HG03039 (cell line): ENCODE results near the gene PI3.

Experiments
- ATAC-seq: cut with Tn5 transposase; IDR thresholded peaks from one replicate; pipeline ENCODE4 v1.9.1; 2021; ENCODE audit warnings: mild to moderate bottlenecking, moderate library complexity; ENCODE audit not compliant: unreplicated experiment

The PI3 gene

DNA sequence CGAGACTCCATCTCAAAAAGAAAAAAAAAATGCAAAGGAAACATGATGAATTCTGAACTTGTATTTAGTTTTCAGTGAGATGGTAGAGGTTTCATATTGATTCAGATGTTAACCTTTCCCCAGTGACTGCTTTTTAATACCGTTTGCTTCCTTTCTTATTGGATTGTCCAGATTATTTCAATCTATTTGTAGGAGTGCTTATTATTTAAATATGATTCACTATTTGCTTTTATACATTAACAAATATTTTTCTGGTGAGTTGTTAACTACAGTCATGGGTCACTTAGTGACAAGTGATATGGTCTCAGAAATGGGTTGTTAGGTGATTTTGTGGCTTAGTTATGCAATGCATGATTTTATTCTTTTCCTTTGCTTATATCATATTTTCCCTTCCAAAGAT, 8.4 kb downstream of the PI3 start:
- ATAC-seq = no peak

DNA sequence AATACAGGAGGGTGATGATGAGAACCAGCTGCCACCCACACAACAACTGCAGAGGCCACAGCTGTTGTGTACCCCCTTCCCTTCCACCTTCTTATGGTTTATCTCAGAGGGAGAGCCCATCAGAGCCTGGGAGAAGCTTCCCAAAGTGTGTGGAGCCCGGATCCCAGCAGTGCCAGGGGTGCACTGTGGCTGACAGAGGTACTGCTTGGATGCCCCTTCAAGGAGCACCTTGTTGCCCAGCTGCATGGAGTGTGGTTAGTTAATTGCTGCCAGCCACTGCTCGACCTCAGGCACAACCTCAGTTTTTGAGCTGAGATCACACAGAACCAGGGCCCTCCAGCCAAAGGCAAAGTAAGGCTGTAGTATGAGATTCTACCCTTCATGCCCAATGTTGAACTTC, 13.0 kb downstream of the PI3 start:
- ATAC-seq = no peak

DNA sequence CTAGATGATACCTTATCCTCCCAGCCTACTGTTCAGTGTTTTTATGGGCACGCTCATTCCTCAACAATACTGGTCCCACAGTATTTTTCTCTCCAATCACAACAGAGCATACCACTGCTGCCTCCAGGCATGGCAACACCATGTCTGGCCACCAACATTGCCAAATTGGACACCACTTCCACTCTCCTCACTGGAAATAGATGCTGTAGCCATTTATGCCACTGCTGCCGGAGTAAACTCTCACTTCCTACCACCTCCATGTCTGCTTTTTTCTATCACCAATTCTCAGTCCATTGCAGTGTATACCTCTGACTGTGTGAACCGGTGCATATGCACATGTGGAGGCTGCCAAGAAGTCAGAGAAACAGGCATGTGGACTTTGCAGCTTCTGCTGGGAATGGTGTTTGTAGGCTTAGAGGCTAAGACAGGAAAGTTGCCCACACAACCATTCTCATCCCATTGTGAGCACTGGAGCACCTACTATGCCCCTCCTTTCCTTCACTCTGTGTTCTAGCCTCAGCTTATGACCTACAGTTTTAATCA, 14.4 kb downstream of the PI3 start:
- ATAC-seq = no peak

DNA sequence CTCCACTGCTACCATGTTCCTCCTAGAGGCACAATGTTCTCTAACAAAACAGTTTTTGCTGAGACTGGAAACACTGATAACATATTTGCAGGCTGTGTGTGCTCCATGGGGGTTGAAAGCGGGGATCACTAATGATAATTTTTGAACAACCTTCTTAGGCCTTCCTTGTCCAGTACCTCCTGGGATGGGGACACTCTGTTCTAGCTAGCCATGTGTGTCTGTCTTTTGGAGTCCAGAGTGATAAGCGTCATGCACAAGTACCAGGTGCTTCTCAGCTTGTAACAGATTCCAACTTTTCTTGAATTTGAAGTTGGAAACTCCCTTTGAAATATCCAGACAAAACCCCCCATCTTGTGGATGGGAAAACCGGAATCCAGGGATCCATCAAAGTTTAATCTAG, 15.2 kb downstream of the PI3 start:
- no peak for ATAC-seq

DNA sequence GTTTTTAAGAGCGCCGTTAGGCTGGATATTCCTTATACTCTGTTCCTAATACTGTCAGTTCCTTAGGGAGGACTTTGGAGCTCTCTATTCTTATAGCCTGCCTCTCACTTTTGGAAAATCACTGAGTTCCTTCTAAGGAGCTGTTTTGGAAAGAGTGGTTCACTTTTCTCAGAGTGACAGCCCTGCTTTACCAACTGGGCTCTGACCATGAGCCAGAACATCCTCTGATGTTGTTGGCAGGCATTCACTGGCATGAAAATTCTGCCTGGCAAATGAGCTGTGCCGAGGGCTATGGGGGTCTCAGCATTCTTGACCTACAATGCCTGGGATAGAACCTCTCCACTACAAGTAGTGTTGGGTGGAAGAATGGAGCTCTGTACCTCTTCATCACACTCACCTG, 17.2 kb downstream of the PI3 start:
- no peak for ATAC-seq

DNA sequence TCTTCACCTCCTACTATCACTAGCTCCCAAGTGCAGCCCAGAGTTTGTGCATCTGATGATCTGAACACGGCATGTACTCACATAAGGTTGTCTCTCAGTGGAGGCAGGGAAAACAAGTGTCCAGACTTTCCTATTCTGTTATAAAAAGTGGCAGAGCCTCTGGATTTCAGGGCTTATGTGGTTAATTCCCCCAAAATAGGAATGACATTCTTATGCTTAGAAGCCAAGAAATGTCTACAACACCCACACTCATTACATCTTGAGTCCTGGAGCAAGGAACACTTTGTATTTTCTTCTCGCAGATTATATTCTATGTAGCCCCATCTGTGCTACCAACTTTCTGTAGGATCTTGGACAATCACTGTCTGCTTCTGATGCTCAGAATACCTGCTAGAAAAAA, 18.6 kb downstream of the PI3 start:
- ATAC-seq = no peak

DNA sequence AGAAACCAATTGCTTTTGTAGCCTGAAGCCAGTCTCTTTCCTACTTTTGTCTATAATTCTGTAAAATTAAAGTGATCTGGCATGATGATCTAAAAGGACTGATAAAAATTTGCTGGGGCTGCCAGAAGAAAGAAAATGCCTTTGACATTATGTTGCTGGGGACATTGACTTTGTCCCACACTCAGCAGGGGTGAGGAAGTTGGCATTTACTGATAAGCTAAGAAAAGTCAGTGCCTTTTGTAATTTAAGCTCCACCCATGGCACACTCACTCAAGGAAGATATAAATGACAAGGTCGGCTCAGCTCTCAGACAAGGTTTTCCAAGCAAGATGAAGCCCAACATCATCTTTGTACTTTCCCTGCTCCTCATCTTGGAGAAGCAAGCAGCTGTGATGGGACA, 32.0 kb downstream of the PI3 start, which contains the start of gene SEMG1:
Gene SEMG1, plus strand, starts transcription at position 309 of the 400 bp plus-strand sequence. Its CDS starts 21 bp downstream, at position 330.
- no peak for ATAC-seq

DNA sequence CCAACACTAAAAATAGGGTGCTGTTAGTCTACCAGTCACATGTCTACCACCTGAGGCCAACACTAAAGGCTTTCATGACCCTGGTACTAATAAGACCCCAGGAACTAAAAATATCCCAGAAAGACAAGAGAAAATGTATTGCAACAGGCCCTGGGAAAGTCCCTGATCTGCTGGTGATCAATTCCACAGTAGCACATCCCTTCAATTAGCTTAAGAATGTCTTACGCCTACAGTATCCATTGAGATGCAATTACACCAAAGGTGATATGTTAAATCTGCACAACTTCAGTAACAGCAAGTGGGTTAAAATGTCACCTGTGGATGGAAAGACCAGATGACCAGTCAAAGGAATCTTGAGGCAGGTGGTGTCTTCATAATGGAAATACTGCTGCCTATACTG, 35.2 kb downstream of the PI3 start:
- ATAC-seq = no peak

DNA sequence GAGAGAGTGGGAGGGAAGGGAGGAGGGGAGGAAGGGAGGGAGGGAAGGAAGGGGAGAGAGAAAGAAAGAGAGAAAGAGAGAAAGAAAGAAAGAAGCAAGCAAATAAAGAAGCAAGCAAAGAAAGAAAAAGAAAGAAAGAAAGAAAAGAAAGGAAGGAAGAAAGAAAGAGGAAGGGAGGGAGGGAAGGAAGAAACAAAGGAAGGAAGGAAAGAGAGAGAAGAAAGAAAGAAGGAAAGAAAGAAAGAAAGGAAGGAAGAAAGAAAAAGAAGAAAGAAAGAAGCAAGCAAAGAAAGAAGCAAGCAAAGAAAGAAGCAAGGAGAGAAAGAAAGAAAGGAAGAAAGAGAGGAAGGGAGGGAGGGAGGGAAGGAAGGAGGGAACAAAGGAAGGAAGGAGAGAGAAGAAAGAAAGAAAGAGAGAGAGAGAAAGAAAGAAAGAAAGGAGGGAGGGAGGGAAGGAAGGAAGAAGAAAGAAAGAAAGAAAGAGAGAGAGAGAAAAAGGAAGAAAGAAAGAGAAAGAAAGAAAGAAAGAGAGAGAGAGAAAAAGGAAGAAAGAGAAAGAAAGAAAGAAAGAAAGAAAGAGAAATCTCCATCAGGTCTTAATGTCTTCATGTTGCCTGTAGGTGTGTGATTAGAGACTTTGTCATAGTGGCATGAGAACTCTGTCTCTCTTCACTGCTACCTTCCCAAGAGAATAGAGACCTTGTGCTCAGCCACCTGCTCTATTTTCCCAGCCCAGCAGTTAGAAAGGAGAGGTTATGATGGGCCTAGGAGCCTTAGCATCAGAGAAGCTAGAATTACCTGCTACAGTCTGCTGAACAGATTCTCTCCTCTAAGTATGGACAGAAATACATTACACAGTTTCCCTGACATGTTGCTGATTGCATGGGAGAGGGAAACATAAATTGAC, 37.1 kb downstream of the PI3 start:
- ATAC-seq = no peak

DNA sequence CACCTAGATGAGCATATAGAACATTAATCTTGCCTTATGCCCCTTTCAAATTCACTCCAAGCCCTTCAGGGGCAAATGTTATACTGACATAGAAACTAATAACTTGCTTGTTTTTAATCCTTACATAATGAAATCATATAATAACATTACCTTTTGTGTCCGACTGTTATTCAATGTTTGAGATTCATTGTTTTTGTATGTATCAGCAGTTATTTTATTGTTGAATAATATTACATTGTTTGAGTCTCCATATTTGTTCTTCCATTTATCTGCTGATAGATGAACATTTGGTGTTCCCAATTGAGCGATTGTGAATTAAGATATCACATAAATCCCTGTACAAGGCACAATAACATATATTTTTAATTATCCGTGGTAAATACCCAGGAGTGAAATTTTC, 38.1 kb downstream of the PI3 start:
- ATAC-seq = no peak

DNA sequence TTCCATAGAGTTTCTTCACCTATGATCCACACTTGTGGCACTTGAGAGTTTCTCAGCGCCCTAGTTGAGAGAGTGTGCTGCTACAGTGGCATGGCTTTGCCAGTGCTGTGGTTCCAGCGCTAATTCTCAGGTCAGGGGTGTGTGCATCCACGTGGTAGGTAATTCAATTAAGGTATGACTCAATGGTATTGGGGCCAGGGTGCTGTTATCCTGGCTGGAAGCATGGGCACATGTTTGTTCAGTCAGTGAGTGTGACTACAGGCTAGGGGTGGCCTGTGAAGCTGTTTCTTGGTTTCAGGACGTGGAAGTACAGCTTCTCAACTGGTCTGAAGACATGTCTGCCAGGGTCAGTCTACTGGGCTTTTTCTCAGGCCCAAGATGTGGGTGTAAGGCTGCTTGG, 43.4 kb downstream of the PI3 start:
- ATAC-seq = no peak

DNA sequence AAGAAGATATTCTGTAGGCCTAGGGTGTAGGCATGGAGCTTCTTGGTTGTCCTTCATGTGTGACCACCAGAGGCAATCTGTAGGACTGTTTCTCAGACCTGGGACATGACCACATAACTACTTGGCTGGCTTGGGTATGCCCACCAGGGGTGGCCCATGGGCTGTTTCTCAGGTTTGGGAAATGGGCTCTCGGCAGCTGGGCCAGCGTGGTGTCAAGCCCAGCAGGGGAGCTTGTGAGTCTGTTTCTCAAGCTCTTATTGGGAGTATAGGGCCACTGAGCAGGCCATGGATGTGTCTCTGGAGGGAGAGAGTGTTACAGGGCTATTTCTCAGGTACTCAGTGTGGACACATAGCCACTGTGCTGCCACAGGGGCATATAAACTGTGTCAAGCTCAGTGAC, 43.9 kb downstream of the PI3 start:
- no peak for ATAC-seq

DNA sequence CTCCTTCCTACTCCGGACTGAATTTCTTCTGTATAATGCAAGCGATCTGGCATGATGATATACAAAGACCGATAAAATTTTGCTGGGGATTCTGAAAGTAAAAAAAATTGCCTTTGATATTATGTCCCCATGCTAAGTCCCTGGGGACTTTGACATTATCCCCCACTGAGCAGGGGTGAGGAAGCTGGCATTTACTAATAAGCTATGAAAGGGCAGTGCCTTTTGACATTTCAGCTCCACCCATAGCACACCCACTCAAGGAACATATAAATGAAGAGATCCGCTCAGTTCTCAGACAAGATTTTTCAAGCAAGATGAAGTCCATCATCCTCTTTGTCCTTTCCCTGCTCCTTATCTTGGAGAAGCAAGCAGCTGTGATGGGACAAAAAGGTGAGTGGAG, 46.4 kb downstream of the PI3 start, which contains the start of gene SEMG2:
Gene SEMG2, plus strand, starts transcription at position 298 of the 400 bp plus-strand sequence. Its CDS starts 17 bp downstream, at position 315.
- ATAC-seq = no peak

DNA sequence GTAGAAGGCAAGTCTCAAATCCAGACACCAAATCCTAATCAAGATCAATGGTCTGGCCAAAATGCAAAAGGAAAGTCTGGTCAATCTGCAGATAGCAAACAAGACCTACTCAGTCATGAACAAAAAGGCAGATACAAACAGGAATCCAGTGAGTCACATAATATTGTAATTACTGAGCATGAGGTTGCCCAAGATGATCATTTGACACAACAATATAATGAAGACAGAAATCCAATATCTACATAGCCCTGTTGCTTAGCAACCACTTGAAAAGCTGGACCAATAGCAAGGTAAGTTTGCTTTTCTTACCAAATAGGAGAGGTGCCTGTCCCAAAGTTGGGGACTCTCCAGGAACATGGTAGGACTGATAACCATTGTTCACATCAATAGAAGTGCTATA, 48.4 kb downstream of the PI3 start:
- no peak for ATAC-seq
